Gastroesophageal sphincter (tissue), 4 donors: Measurements from ENCODE around the gene ING5. TPM values are rescaled to one million over a fixed set of nuclear protein-coding genes. Genes with fewer than 3 reads are reported as not detected.
"Not testable (repeated sequence)": the region's sequence is repeated elsewhere in the genome, so short reads cannot be mapped to it uniquely, and the experiment has no call there.

ENCODE experiments used
- ATAC-seq: fragments of 150-250 bp; one replicate; pipeline ENCODE4 v1.9.1; 2016; ENCODE audit warnings: mild to moderate bottlenecking, moderate library complexity
- H3K27ac ChIP-seq, 4 donors: fragments of 200-600 bp; sonication (generic) in 3 of 4; 1 replicate in 3 of 4; 2 replicates in 1 of 4; pipeline ENCODE4 v1.5.1; 2016 to 2019
- H3K27me3 ChIP-seq: fragments of 200-600 bp; sonication (generic); one replicate; pipeline ENCODE4 v1.5.1; 2019
- H3K36me3 ChIP-seq, 2 donors: fragments of 200-600 bp; sonication (generic); one replicate each; pipeline ENCODE4 v1.5.1; 2019; ENCODE audit warnings: control low read depth in 1 of 2
- H3K4me1 ChIP-seq, 3 donors: fragments of 200-600 bp; sonication (generic); 1 replicate in 2 of 3; 2 replicates in 1 of 3; pipeline ENCODE4 v1.5.1; 2016 to 2019; ENCODE audit warnings: control low read depth in 2 of 3
- H3K4me3 ChIP-seq, 2 donors: fragments of 200-600 bp; sonication (generic); one replicate each; pipeline ENCODE4 v1.5.1; 2019; ENCODE audit warnings: mild to moderate bottlenecking in 1 of 2, moderate library complexity in 1 of 2
- H3K9me3 ChIP-seq, 3 donors: fragments of 200-600 bp; sonication (generic); one replicate each; pipeline ENCODE4 v1.5.1; 2017 to 2019; ENCODE audit warnings: control low read depth in 2 of 3
- EP300 ChIP-seq: sonication (generic); formaldehyde crosslinking; IDR thresholded peaks from one replicate; pipeline ENCODE4 v1.6.1; 2017; ENCODE audit warnings: antibody characterized with exemption, mild to moderate bottlenecking
- POLR2A ChIP-seq, 2 donors: fragments of 450-650 bp; IDR thresholded peaks; one replicate each; pipeline ENCODE4 v1.6.1; 2017; ENCODE audit warnings: antibody characterized with exemption in 2 of 2, mild to moderate bottlenecking in 2 of 2, moderate library complexity in 1 of 2
- POLR2AphosphoS5 ChIP-seq: sonication (generic); formaldehyde crosslinking; IDR thresholded peaks from one replicate; pipeline ENCODE4 v1.6.1; 2017; ENCODE audit warnings: antibody characterized with exemption
- WGBS, 2 donors: methylation state at CpG; one replicate each; pipeline ENCODE4 v1.1.5; 2018; ENCODE audit warnings: low coverage in 1 of 2; 5-methylcytosine and 5-hydroxymethylcytosine counted together
- total RNA-seq, 4 donors: library from RNA; depleted of rRNA; stranded (reverse); fragments of >200 nt; gene quantifications; one replicate each; pipeline ENCODE4 v1.1.0, GENCODE V29; 2016
- TF ChIP-seq, protein P1 (sequence below), 4 experiments: fragments of 200-600 bp in 2 of 4; fragments of 450-650 bp in 2 of 4; sonication (generic) in 1 of 4; IDR thresholded peaks; one replicate each; pipeline ENCODE4 v1.5.1; 2017 to 2019; ENCODE audit warnings: antibody characterized with exemption in 4 of 4, mild to moderate bottlenecking in 2 of 4, moderate library complexity in 2 of 4

The ING5 gene
- total RNA-seq, 4 donors from 2014 or later, result 18.0 to 46.7 (median 35.5) TPM

DNA sequence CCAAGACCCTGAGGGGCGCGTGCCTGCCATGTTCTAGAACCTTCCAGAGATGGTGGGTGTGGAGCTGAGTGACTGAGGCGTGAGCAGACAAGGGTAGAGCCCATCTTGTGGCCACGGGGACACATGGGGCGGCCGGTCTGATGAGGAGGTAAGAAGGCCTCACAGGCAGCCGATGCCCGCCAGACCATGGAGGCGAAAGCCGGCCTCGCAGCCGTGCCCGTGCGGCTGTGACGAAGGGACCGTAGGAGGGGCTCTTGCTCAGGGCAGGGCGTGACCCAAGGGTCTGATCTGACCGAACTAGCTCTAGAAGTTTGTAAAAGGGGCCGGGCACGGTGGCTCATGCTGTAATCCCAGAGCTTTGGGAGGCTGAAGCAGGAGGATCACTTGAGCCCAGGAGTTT, 52.2 kb downstream of the ING5 start:
- ATAC-seq, result no peak
- H3K36me3 ChIP-seq, result peaks cover 0 to 98% of the 10 kb centered on the region in 2 donors

DNA sequence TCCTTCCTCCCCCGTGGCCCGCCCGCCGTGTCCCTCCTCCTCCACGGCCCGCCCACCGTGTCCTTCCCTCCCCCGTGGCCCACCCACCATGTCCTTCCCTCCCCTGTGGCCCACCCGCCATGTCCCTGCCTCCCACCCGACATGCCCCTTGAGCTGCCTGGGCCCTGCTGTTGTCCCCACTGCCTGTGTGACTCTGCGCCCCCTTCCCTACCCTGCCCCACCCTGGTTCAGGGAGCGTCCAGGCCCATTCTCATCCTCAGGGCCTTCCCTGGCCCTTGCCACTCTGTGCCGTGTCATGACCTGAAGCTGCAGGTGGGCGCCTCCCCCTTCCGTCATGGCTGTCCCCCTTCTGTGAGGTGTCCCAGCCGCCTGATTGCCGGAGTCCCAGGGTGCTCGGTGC, 53.3 kb downstream of the ING5 start:
- no peak overlapping the region for H3K27ac ChIP-seq
- H3K36me3 ChIP-seq, result peaks cover 0 to 97% of the 10 kb centered on the region in 2 donors
- TF ChIP-seq POLR2A (IDR thresholded peaks at IDR 0.05), result no peak
- TF ChIP-seq POLR2AphosphoS5, result no peak
- TF ChIP-seq, protein P1, sequence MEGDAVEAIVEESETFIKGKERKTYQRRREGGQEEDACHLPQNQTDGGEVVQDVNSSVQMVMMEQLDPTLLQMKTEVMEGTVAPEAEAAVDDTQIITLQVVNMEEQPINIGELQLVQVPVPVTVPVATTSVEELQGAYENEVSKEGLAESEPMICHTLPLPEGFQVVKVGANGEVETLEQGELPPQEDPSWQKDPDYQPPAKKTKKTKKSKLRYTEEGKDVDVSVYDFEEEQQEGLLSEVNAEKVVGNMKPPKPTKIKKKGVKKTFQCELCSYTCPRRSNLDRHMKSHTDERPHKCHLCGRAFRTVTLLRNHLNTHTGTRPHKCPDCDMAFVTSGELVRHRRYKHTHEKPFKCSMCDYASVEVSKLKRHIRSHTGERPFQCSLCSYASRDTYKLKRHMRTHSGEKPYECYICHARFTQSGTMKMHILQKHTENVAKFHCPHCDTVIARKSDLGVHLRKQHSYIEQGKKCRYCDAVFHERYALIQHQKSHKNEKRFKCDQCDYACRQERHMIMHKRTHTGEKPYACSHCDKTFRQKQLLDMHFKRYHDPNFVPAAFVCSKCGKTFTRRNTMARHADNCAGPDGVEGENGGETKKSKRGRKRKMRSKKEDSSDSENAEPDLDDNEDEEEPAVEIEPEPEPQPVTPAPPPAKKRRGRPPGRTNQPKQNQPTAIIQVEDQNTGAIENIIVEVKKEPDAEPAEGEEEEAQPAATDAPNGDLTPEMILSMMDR (IDR thresholded peaks at IDR 0.05), result no peak
- no peak for TF ChIP-seq EP300
- H3K4me1 ChIP-seq, result no peaks in the 10 kb centered on the region
- WGBS, 2 donors, result no CpG with 5 or more reads among the region's 18 CpGs
- H3K4me3 ChIP-seq, result no peak overlapping the region
- no peaks in the 10 kb centered on the region for H3K27me3 ChIP-seq
- no peaks in the 10 kb centered on the region for H3K9me3 ChIP-seq
- ATAC-seq, result no peak

More for the DNA sequence above, 52.2 kb downstream of the ING5 start:
- Histone ChIP-seq H3K4me1 (no peaks in the 10 kb centered on the region), H3K4me3 (no peak overlapping the region), H3K27me3 (no peaks in the 10 kb centered on the region), H3K9me3 (no peaks in the 10 kb centered on the region), H3K27ac (no peak overlapping the region)
- TF ChIP-seq POLR2AphosphoS5, result no peak
- TF ChIP-seq EP300, result no peak
- TF ChIP-seq POLR2A (IDR thresholded peaks at IDR 0.05), result no peak
- TF ChIP-seq, protein P1 (IDR thresholded peaks at IDR 0.05), result no peak
- 95 to 100% methylated on average over 5 to 8 of the region's 20 CpGs for WGBS, 2 donors

DNA sequence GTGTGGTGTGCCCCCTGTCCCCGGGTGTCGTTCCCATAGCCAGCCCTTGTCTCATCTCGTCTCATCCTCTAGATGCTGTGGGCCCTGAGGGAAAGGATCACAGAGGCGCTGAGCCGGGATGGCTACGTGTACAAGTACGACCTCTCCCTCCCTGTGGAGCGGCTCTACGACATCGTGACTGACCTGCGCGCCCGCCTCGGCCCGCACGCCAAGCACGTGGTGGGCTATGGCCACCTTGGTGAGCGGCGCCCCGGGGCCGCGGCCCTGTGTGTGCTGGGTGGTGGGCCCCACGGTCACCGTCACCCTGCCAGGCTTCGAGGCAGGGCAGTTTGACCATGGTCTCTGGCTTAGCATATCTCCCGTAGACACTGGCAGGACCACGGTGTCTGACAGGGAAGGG, 53.9 kb downstream of the ING5 start:
- no peaks in the 10 kb centered on the region for H3K27me3 ChIP-seq
- peaks cover 0 to 99% of the 10 kb centered on the region in 2 donors for H3K36me3 ChIP-seq
- no peak for TF ChIP-seq EP300
- no peak for TF ChIP-seq POLR2A (IDR thresholded peaks at IDR 0.05)
- TF ChIP-seq, protein P1 (IDR thresholded peaks at IDR 0.05), result no peak
- TF ChIP-seq POLR2AphosphoS5, result no peak
- no peak for ATAC-seq
- H3K9me3 ChIP-seq, result no peaks in the 10 kb centered on the region
- no peak overlapping the region for H3K4me3 ChIP-seq
- H3K4me1 ChIP-seq, result no peaks in the 10 kb centered on the region
- 90% methylated on average over 4 of the region's 27 CpGs; no CpG with 5 or more reads in 1 of the 2 donors for WGBS, 2 donors
- H3K27ac ChIP-seq, result no peak overlapping the region

DNA sequence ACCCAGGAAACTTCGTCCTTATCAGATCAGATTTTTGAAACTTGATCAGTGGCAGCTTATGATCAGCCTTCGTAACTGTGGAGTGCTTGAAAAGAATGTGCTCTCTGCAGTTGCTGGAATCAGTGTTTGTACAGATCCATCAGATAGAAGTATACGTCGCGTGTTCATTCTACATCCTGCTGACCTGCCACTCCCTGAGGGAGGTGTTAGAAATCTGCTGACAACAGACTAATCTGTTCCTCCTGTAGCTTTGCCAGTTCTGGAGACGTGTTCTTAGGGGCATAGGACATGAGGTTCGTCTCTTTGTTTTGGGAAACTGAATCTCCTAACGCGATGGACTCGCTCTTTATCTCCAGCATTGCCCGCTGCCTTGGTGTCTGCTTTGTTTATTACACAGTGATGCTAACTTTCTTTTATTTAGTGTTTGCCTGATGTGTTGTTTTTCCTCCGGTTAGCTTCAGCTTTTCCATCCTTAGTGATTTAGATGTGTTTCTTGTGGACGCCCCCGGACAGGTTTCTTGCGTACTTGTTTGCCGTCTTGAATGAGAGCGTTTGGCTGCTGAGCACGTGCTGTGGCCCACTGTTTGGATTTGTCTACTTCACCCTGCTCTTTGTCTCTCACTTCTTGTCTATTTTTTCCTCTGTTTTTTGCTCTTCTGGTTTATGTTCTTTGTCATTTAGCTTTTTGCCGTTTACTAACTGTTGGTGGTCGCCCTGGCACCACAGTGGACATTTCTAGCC, 57.4 kb downstream of the ING5 start:
- Histone ChIP-seq H3K27ac (no peak overlapping the region), H3K36me3 (peaks cover 0 to 94% of the 10 kb centered on the region in 2 donors), H3K27me3 (no peaks in the 10 kb centered on the region), H3K4me1 (no peaks in the 10 kb centered on the region), H3K4me3 (no peak overlapping the region), H3K9me3 (no peaks in the 10 kb centered on the region)
- WGBS, 2 donors, result 83% methylated on average over 16 to 17 of the region's 20 CpGs
- no peak for TF ChIP-seq POLR2A (IDR thresholded peaks at IDR 0.05)
- TF ChIP-seq POLR2AphosphoS5, result no peak
- TF ChIP-seq, protein P1 (IDR thresholded peaks at IDR 0.05), result no peak
- TF ChIP-seq EP300, result no peak
- no peak for ATAC-seq

DNA sequence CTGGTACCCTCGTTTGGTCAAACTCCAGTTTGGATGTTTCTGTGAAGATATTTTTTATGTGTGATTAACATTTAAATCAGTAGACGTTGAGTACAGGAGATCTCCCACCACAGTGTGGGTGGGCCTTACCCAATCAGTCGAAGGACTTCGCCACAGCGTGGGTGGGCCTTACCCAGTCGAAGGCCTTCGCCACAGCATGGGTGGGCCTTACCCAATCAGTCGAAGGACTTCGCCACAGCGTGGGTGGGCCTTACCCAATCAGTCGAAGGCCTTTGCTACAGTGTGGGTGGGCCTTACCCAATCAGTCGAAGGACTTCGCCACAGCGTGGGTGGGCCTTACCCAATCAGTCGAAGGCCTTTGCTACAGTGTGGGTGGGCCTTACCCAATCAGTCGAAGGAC, 58.1 kb downstream of the ING5 start:
- not testable (repeated sequence) for H3K4me1 ChIP-seq, H3K27ac ChIP-seq, H3K4me3 ChIP-seq, H3K27me3 ChIP-seq, ATAC-seq, H3K9me3 ChIP-seq
- H3K36me3 ChIP-seq, result peaks cover 0 to 94% of the 10 kb centered on the region in 2 donors
- 90 to 93% methylated on average over 4 to 6 of the region's 16 CpGs for WGBS, 2 donors
